ENCODE data around the gene RTP5.

DNA sequence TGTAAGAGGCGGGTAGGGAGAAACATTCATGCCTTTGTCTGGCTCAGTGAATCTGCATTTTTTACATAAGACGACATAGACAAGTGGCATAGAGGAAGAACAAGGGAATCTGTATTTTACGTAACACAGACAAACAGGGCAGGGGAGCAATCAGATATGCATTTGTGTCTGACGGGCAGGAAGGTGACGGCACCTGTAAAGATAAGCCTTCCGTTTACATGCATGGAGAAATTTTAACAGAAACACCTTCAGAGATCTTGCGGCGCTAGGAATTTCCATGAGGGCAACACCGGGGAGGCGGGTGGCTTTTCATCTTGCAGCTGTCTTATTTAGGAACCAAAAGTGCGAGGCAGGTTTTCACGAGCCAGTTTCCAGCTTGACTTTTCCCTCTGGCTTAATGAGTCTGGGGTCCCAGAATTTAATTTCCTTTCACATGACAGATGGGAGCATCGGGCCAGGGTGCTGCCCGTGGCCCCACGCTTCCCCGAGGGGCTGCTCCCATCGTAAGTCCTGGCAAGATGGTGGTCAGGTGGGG, 42.6 kb downstream of the RTP5 start:
- TF ChIP-seq, protein P1, sequence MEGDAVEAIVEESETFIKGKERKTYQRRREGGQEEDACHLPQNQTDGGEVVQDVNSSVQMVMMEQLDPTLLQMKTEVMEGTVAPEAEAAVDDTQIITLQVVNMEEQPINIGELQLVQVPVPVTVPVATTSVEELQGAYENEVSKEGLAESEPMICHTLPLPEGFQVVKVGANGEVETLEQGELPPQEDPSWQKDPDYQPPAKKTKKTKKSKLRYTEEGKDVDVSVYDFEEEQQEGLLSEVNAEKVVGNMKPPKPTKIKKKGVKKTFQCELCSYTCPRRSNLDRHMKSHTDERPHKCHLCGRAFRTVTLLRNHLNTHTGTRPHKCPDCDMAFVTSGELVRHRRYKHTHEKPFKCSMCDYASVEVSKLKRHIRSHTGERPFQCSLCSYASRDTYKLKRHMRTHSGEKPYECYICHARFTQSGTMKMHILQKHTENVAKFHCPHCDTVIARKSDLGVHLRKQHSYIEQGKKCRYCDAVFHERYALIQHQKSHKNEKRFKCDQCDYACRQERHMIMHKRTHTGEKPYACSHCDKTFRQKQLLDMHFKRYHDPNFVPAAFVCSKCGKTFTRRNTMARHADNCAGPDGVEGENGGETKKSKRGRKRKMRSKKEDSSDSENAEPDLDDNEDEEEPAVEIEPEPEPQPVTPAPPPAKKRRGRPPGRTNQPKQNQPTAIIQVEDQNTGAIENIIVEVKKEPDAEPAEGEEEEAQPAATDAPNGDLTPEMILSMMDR (IDR thresholded peaks at IDR 0.05): no peak
- no peak for TF ChIP-seq POLR2A (IDR thresholded peaks at IDR 0.05)

Data from heart left ventricle (tissue), 13 donors.